Measurements from ENCODE around the gene GJA9. TPM values are rescaled to one million over a fixed set of nuclear protein-coding genes. Genes with fewer than 3 reads are reported as not detected.
"Not testable (repeated sequence)": the region's sequence is repeated elsewhere in the genome, so short reads cannot be mapped to it uniquely, and the experiment has no call there.

GJA9 gene
- total RNA-seq, 2 experiments from 2014 or later = not detected

GRCh38 chr1:38846210-38846609, 35.2 kb downstream of the GJA9 start:
- TF ChIP-seq CTCF (IDR thresholded peaks at IDR 0.05) = no peak
- intact Hi-C loops (cut with micrococcal nuclease) = no loop called here
- ATAC-seq (no peak), DNase-seq (no peak)
- Mint-ChIP-seq H3K27ac (no peak overlapping the region), H3K27me3 (no peaks in the 10 kb centered on the region), H3K4me3 (no peak overlapping the region), H3K4me1 (ENCODE audit: low read depth) (no peaks in the 10 kb centered on the region), H3K36me3 (ENCODE audit: low read depth) (peaks cover 26% of the 10 kb centered on the region), H3K9me3 (no peaks in the 10 kb centered on the region)
- CTCF ChIA-PET = interaction anchor here (0.7 to 3.2 kb wide), 7 partner anchors 11 to 819 kb away, joined by 3 to 16 read pairs (median 3); partner anchors contain the start of genes GJA9 and NDUFS5
- POLR2A ChIA-PET = no interaction called here

GRCh38 chr1:38845088-38845487, 36.3 kb downstream of the GJA9 start:
- intact Hi-C loops (cut with micrococcal nuclease); ATAC-seq; H3K27me3 Mint-ChIP-seq; H3K4me1 Mint-ChIP-seq (ENCODE audit: low read depth); H3K27ac Mint-ChIP-seq; H3K9me3 Mint-ChIP-seq; H3K4me3 Mint-ChIP-seq; DNase-seq: not testable (repeated sequence)
- POLR2A ChIA-PET = interaction anchor here (0.6 kb wide), 2 partner anchors 14 to 17 kb away, joined by 3 to 4 read pairs; no protein-coding TSS in a partner anchor
- CTCF ChIA-PET = interaction anchor here (0.6 to 3.2 kb wide), 5 partner anchors 10 to 885 kb away, joined by 3 to 16 read pairs (median 4); no protein-coding TSS in a partner anchor
- H3K36me3 Mint-ChIP-seq (ENCODE audit: low read depth) = peaks cover 23% of the 10 kb centered on the region

- Mint-ChIP-seq H3K36me3 (ENCODE audit: low read depth) (peaks cover 18% of the 10 kb centered on the region), H3K4me3 (no peak overlapping the region), H3K4me1 (ENCODE audit: low read depth) (peaks cover 2% of the 10 kb centered on the region), H3K27me3 (no peaks in the 10 kb centered on the region), H3K9me3 (no peaks in the 10 kb centered on the region), H3K27ac (peak overlapping the region; percentile 48)
- DNase-seq (no peak), ATAC-seq (no peak)
- CTCF ChIA-PET = interaction anchor here (1.4 kb wide), 1 partner anchor 22 kb away, joined by 5 read pairs; no protein-coding TSS in a partner anchor
- intact Hi-C loops (cut with micrococcal nuclease) = no loop called here
- POLR2A ChIA-PET = no interaction called here
- no peak for TF ChIP-seq CTCF (IDR thresholded peaks at IDR 0.05)
These were observed 41.1 kb downstream of the GJA9 start for GRCh38 chr1:38840281-38840680.

GRCh38 chr1:38839363-38839762, 42.0 kb downstream of the GJA9 start:
- Mint-ChIP-seq H3K9me3 (no peaks in the 10 kb centered on the region), H3K27me3 (no peaks in the 10 kb centered on the region), H3K27ac (no peak overlapping the region), H3K4me1 (ENCODE audit: low read depth) (peaks cover 5% of the 10 kb centered on the region), H3K4me3 (no peak overlapping the region), H3K36me3 (ENCODE audit: low read depth) (peaks cover 11% of the 10 kb centered on the region)
- ATAC-seq (no peak), DNase-seq (no peak)
- POLR2A ChIA-PET = interaction anchor here (0.6 kb wide), 1 partner anchor 125 kb away, joined by 3 read pairs; no protein-coding TSS in a partner anchor
- CTCF ChIA-PET = no interaction called here
- no peak for TF ChIP-seq CTCF (IDR thresholded peaks at IDR 0.05)
- intact Hi-C loops (cut with micrococcal nuclease) = loop anchor here (10.0 kb wide), 1 partner anchor 235 kb away; no protein-coding TSS in a partner anchor

- H3K4me1 Mint-ChIP-seq (ENCODE audit: low read depth); H3K9me3 Mint-ChIP-seq; H3K36me3 Mint-ChIP-seq (ENCODE audit: low read depth); H3K27ac Mint-ChIP-seq; ATAC-seq; H3K4me3 Mint-ChIP-seq; DNase-seq; H3K27me3 Mint-ChIP-seq; POLR2A ChIA-PET; CTCF ChIA-PET: not testable (repeated sequence)
- intact Hi-C loops (cut with micrococcal nuclease) = loop anchor here (10.0 kb wide), 1 partner anchor 232 kb away; no protein-coding TSS in a partner anchor
These were observed 45.1 kb downstream of the GJA9 start for GRCh38 chr1:38836316-38836715.
